Fibroblast of the conjunctiva (primary cell): Measurements from ENCODE around the gene PRR19.

Experiments
- DNase-seq: peaks from one replicate; pipeline ENCODE4 v3.0.0-alpha.2; 2010; ENCODE audit warnings: low read depth

Gene PRR19

GRCh38 chr19:42295342-42295741 lies 6.6 kb upstream of the PRR19 start:
- no peak for DNase-seq

- DNase-seq, result no peak
These were observed 6.0 kb upstream of the PRR19 start for GRCh38 chr19:42295831-42296525.

GRCh38 chr19:42297039-42297438 lies 4.9 kb upstream of the PRR19 start:
- DNase-seq, result no peak

DNA sequence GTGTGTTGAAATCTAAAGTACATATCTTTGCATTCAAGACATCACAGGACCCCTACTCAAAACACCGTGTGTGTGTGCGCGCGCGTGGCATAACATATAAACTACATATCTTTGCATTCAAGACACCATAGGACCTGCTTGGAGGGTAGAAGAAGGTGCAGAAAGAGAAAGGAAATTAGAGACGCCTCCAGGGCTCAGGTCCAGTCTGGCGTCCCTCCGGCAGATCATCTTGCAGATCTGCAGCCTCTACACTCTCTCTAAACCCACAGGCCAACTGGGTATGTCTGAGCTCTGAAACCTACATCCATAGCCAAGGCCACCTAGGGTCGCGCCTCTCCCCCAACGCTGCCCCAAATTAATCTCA lies 1.2 kb downstream of the PRR19 start:
- DNase-seq, result no peak

DNA sequence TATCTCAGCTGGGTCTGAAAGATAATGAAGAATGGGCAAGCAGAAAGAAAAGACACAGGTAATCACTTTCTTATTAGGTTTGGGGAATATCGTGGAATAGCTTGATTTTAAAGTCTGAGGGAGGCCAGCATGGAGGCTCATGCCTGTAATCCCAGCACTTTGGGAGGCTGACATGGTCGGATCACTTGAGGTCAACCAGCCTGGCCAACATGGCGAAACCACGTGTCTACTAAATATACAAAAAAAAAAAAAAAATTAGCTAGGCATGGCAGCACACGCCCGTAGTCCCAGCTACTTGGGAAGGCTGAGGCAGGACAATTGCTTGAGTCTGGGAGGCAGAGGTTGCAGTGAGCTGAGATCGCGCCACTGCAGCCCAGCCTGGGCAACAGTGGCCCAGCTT lies 1.9 kb downstream of the PRR19 start:
- DNase-seq, result no peak

- DNase-seq, result no peak
These were observed 4.7 kb downstream of the PRR19 start for GRCh38 chr19:42306646-42307045.

- DNase-seq, result no peak
These were observed 7.8 kb downstream of the PRR19 start for GRCh38 chr19:42309686-42310085.

DNA sequence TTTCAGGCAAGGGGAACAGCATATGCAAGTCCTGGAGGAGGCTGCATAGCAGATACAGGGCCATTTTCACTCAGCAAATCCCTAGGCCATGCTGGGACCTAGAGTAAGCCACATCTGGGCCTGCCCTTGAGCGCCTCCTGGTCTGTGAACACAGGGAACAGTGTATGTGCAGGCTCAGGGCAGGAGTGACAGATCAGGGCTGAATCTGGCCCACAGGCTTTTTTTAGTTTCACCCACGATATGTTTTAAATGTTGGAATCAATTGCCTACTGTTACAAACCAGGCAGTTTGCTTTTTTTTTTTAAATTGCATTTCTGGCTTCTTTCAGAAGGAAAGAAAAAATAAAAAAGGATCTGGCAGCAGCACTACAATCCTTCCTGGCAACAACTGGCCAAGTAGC lies 9.7 kb downstream of the PRR19 start:
- no peak for DNase-seq

GRCh38 chr19:42312370-42312769 lies 10.4 kb downstream of the PRR19 start:
- DNase-seq, result no peak

DNA sequence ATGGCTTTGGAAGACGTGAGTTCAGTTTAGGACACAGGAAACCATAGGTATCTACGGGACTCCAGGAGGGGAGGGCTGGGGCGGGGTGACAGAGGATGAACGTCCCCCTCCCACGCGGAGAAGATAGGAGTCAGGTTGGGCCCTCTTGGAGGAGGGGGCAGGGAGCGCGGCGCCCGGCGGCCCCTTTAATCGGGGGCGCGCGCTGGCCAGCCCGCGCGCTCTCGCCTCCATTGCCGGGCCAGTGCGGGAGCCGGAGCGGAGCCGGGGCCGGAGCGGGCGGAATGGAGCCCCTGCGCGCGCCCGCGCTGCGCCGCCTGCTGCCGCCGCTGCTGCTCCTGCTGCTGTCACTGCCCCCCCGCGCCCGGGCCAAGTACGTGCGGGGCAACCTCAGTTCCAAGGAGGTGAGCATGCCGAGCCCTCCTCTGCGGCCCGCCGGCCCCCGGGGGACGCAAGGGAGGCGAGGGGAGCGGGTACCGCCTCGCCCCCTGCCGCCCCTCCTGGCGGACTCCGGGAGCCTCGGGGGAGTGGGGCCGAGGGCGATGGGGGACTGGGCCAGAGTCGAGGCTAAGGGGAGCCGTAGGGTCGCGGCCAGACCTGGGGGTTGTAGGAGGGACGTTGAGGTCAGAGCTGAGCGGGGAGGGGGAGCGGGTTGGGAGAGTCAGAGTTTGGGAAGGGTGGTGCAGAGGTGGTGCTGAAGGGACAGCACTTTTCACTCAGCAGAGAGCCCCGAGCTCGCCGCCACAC lies 11.3 kb downstream of the PRR19 start, which contains the start of gene TMEM145:
TMEM145 (plus strand) TSS at position 214 of the 744 bp plus-strand sequence; CDS start at position 282, 68 bp downstream.
- DNase-seq, result no peak

- no peak for DNase-seq
These were observed 12.2 kb downstream of the PRR19 start for GRCh38 chr19:42313840-42314755.

GRCh38 chr19:42315024-42315423 lies 13.1 kb downstream of the PRR19 start:
- no peak for DNase-seq

- DNase-seq, result no peak
These were observed 14.6 kb downstream of the PRR19 start for GRCh38 chr19:42316223-42317211.

- DNase-seq, result no peak
These were observed 15.6 kb downstream of the PRR19 start for GRCh38 chr19:42317535-42317934.

DNA sequence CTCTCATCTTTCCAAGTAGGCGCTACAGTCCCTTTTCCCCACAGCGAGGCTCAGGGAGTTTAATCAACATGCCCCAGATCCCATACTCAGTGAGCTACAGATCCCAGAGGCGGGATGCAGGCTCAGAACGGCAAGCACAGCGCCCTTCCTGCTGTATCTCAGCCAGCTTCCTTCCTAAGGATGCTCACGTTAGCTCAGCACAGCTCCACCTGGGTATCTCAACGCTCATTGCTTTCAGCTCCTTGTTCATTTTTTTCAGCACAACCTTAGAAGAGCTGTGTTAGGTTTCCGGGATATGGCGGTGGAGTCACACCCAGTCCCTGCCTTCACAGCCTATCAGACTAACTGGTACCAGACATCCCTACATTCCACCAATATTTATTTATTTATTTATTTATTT lies 20.4 kb downstream of the PRR19 start:
- no peak for DNase-seq

DNA sequence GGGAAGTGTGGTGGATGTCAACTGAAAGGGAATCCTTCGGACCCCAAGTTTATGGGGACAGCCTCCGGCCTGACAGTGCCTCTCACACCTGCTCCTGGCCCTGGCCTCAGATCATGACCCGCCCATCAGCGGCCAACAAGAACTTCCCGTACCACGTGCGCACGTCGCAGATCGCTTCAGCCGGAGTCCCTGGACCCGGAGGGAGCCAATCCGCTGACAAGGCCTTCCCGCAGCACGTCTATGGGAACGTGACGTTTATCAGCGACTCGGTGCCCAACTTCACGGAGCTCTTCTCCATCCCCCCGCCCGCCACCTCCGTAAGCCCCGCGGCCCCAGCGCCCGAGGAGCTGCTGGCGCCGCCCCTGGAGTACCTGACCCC lies 21.5 kb downstream of the PRR19 start:
- DNase-seq, result no peak

- no peak for DNase-seq
These were observed 22.1 kb downstream of the PRR19 start for GRCh38 chr19:42323852-42324654.

DNA sequence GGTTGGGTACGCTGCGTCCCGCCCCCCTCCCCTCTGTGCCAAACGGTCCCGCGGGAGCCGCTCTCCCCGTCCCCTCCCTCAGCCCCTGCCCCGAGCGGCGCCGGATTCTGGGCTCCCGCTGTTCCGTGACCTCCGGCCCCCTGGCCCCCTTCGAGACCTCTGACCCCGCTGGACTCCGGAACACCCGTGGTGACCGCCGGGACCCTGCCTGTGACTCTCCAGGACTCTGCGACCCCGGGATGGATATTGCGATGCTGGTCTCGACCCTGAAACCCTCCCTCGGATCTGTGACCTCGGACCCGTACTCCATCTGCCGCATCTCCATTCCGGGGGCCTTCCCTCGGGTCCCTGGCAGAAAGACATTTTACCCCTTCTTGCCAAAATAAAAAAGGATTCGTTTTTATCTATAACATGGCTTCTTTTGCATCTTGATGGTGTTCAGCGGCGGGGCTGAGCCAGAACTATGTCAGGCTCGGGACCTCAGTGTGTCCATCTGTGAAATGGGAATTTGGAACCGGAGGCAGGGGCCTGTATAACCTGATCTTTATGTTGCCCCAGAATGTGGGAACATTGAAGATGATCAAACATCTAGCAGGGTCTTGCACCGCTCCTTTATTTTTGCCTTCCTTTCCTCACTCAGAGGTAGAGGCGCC lies 22.8 kb downstream of the PRR19 start:
- DNase-seq, result no peak

- peak; percentile 98 for DNase-seq
These were observed 23.5 kb downstream of the PRR19 start, which contains the start of gene MEGF8 for GRCh38 chr19:42325308-42325895. Gene MEGF8, plus strand, starts transcription at chr19:42325635. Its CDS starts 609 bp downstream, at chr19:42326244.
